BE2C (cell line): Measurements from ENCODE around the gene TSTD2.
A peak's percentile ranks its signal among the peaks of the same experiment; 100 is the strongest.

Source experiments
- DNase-seq: peaks from one replicate; pipeline ENCODE4 v3.0.0-alpha.2; 2020
- H3K27me3 ChIP-seq: fragments of 250-450 bp; sonication (Bioruptor Pico); 2 replicates; pipeline ENCODE4 v1.5.1; 2020; ENCODE audit warnings: mild to moderate bottlenecking
- H3K36me3 ChIP-seq: fragments of 250-450 bp; sonication (Bioruptor Pico); 2 replicates; pipeline ENCODE4 v1.5.1; 2020; ENCODE audit warnings: mild to moderate bottlenecking
- H3K4me1 ChIP-seq: fragments of 250-450 bp; sonication (Bioruptor Pico); 2 replicates; pipeline ENCODE4 v1.5.1; 2020
- H3K4me3 ChIP-seq: 2 replicates; pipeline ENCODE4 v1.5.1; 2011; ENCODE audit warnings: low read depth, low read length
- H3K9me3 ChIP-seq: fragments of 250-450 bp; sonication (Bioruptor Pico); 2 replicates; pipeline ENCODE4 v1.5.1; 2020
- TF ChIP-seq, protein P1 (sequence below): IDR thresholded peaks from 2 replicates; pipeline ENCODE4 v1.5.1; 2012; ENCODE audit warnings: mild to moderate bottlenecking, low read depth, low read length

The TSTD2 gene

GRCh38 chr9:97636903-97637302, 3.7 kb upstream of the TSTD2 start:
- H3K4me1 ChIP-seq: no peaks in the 10 kb centered on the region
- peaks cover 14% of the 10 kb centered on the region for H3K36me3 ChIP-seq
- no peaks in the 10 kb centered on the region for H3K27me3 ChIP-seq
- DNase-seq: no peak
- no peaks in the 10 kb centered on the region for H3K9me3 ChIP-seq
- peak overlapping the region; percentile 27 for H3K4me3 ChIP-seq
- TF ChIP-seq, protein P1, sequence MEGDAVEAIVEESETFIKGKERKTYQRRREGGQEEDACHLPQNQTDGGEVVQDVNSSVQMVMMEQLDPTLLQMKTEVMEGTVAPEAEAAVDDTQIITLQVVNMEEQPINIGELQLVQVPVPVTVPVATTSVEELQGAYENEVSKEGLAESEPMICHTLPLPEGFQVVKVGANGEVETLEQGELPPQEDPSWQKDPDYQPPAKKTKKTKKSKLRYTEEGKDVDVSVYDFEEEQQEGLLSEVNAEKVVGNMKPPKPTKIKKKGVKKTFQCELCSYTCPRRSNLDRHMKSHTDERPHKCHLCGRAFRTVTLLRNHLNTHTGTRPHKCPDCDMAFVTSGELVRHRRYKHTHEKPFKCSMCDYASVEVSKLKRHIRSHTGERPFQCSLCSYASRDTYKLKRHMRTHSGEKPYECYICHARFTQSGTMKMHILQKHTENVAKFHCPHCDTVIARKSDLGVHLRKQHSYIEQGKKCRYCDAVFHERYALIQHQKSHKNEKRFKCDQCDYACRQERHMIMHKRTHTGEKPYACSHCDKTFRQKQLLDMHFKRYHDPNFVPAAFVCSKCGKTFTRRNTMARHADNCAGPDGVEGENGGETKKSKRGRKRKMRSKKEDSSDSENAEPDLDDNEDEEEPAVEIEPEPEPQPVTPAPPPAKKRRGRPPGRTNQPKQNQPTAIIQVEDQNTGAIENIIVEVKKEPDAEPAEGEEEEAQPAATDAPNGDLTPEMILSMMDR: no peak

- TF ChIP-seq, protein P1: no peak
- no peaks in the 10 kb centered on the region for H3K4me1 ChIP-seq
- H3K9me3 ChIP-seq: no peaks in the 10 kb centered on the region
- H3K27me3 ChIP-seq: no peaks in the 10 kb centered on the region
- peak overlapping the region; percentile 75 for H3K4me3 ChIP-seq
- DNase-seq: no peak
- no peaks in the 10 kb centered on the region for H3K36me3 ChIP-seq
Observed at GRCh38 chr9:97635026-97635425, 1.9 kb upstream of the TSTD2 start.

GRCh38 chr9:97633859-97634490, 807 bp upstream of the TSTD2 start:
- H3K9me3 ChIP-seq: no peaks in the 10 kb centered on the region
- no peaks in the 10 kb centered on the region for H3K27me3 ChIP-seq
- H3K4me1 ChIP-seq: no peaks in the 10 kb centered on the region
- TF ChIP-seq, protein P1: no peak
- no peak for DNase-seq
- no peaks in the 10 kb centered on the region for H3K36me3 ChIP-seq
- peak overlapping the region; percentile 75 for H3K4me3 ChIP-seq

DNA sequence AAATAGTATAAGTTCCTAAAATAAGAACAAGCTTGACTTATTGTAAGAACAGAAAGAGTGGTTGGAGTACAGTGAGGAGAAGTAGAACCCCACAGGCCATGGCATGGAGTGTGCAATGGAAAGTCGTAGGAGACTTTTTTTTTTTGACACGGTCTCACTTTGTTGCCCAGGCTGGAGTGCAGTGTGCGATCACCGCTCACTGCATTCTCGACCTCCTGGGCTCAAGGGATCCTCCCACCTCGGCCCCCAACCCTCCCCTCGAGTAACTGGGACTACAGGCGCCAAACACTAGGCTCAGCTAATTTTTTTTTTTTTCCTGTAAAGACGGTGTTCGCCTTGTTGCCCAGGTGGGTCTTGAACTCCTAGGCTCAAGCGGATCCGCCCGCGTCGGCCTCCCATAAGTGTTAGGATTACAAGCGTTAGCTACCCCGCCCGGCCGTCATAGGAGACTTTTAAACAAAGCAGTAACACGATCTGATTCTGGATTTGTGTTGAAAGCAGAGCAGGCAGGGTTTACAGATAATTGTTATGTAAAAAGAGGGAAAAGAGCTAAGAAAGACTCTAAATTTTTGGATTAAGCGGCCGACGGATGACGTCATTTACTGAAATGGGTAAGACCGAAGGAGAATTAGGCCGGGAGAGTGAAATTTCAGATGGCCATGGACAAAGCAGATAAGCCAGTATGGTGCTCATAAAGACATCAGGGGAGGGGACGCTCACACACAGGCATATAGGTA, 752 bp downstream of the TSTD2 start:
- TF ChIP-seq, protein P1: no peak
- Histone ChIP-seq H3K4me1 (no peaks in the 10 kb centered on the region), H3K36me3 (peaks cover 4% of the 10 kb centered on the region), H3K4me3 (peak overlapping the region; percentile 75), H3K9me3 (no peaks in the 10 kb centered on the region), H3K27me3 (no peaks in the 10 kb centered on the region)
- peak; percentile 41 for DNase-seq

- Histone ChIP-seq H3K27me3 (no peaks in the 10 kb centered on the region), H3K4me1 (no peaks in the 10 kb centered on the region), H3K9me3 (no peaks in the 10 kb centered on the region), H3K4me3 (no peak overlapping the region), H3K36me3 (peaks cover 13% of the 10 kb centered on the region)
- TF ChIP-seq, protein P1: no peak
- DNase-seq: no peak
Observed at GRCh38 chr9:97630591-97630990, 2.6 kb downstream of the TSTD2 start.

DNA sequence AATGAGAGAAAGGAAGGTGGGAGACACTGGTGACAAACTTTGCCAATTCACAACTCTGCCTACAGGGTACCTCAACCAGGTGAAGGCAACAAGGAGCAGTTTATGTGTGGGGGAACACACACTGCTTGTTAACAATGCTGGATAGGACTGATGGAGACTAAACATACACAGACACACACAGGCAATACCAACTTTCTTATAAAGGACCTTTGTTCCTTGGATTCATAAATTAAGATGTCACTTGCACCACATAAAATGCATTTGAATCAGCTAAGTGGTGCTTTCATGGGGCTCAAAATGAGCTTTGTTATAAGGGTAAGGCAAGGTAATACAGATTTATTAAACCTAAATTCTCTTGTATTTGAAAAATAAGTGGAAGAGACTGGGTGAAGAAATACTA, 4.0 kb downstream of the TSTD2 start:
- H3K4me1 ChIP-seq: no peaks in the 10 kb centered on the region
- peaks cover 28% of the 10 kb centered on the region for H3K36me3 ChIP-seq
- DNase-seq: no peak
- no peak overlapping the region for H3K4me3 ChIP-seq
- no peaks in the 10 kb centered on the region for H3K9me3 ChIP-seq
- no peaks in the 10 kb centered on the region for H3K27me3 ChIP-seq
- TF ChIP-seq, protein P1: no peak
